Breast epithelium (tissue), 4 donors: ENCODE measurements around the gene ALG3. TPM values are rescaled to one million over a fixed set of nuclear protein-coding genes. Genes with fewer than 3 reads are reported as not detected.
A peak's percentile ranks its signal among the peaks of the same experiment; 100 is the strongest.

ENCODE experiments used
- DNase-seq, 2 donors: peaks; one replicate each; pipeline ENCODE4 v3.0.0-alpha.2; 2019; ENCODE audit warnings: low spot score in 2 of 2
- H3K27ac ChIP-seq, 2 donors: fragments of 200-600 bp; sonication (generic) in 1 of 2; one replicate each; pipeline ENCODE4 v1.5.1; 2016 to 2019; ENCODE audit warnings: mild to moderate bottlenecking in 1 of 2
- H3K27me3 ChIP-seq, 2 donors: fragments of 200-600 bp; sonication (generic) in 1 of 2; one replicate each; pipeline versions ENCODE4 v1.5.1 to v1.6.0; 2017 to 2019; ENCODE audit warnings: control low read depth in 1 of 2, mild to moderate bottlenecking in 1 of 2
- H3K36me3 ChIP-seq: fragments of 200-600 bp; one replicate; pipeline ENCODE4 v1.5.1; 2019
- H3K4me1 ChIP-seq, 2 donors: fragments of 200-600 bp; sonication (generic); one replicate each; pipeline ENCODE4 v1.5.1; 2016 to 2019; ENCODE audit warnings: control low read depth in 1 of 2
- H3K4me3 ChIP-seq, 3 donors: fragments of 200-600 bp; sonication (generic); 1 replicate in 2 of 3; 2 replicates in 1 of 3; pipeline ENCODE4 v1.5.1; 2016 to 2019; ENCODE audit warnings: mild to moderate bottlenecking in 3 of 3, moderate library complexity in 2 of 3
- H3K9me3 ChIP-seq, 2 donors: fragments of 200-600 bp; sonication (generic) in 1 of 2; one replicate each; pipeline ENCODE4 v1.5.1; 2016 to 2019; ENCODE audit warnings: control low read depth in 1 of 2
- CTCF ChIP-seq, 3 donors: fragments of 450-650 bp; IDR thresholded peaks; one replicate each; pipeline ENCODE4 v1.5.1; 2016 to 2017; ENCODE audit warnings: antibody characterized with exemption in 3 of 3, mild to moderate bottlenecking in 3 of 3, moderate library complexity in 3 of 3
- POLR2A ChIP-seq: fragments of 450-650 bp; IDR thresholded peaks from one replicate; pipeline ENCODE4 v1.6.1; 2016; ENCODE audit warnings: antibody characterized with exemption, mild to moderate bottlenecking, moderate library complexity
- POLR2AphosphoS5 ChIP-seq, 3 donors: sonication (generic); formaldehyde crosslinking; IDR thresholded peaks; one replicate each; pipeline ENCODE4 v1.6.1; 2017; ENCODE audit warnings: antibody characterized with exemption in 3 of 3
- intact Hi-C: fragments of 100-400 bp; cut with DNase I; formaldehyde crosslinking; loops from one replicate; pipeline ENCODE4 v1.15.1; 2023; ENCODE audit warnings: low total_unique reads
- total RNA-seq, 3 donors: library from RNA; depleted of rRNA; stranded (reverse); fragments of >200 nt; gene quantifications; one replicate each; pipeline ENCODE4 v1.1.0, GENCODE V29; 2016

ALG3 gene
- total RNA-seq, 3 donors from 2014 or later, result 36.4 to 46.5 (median 42.6) TPM

- no peak for DNase-seq
- intact Hi-C loops, result no loop called here
- Histone ChIP-seq H3K4me3 (no peak overlapping the region), H3K4me1 (peaks cover 0 to 3% of the 10 kb centered on the region in 2 donors), H3K9me3 (no peaks in the 10 kb centered on the region), H3K27me3 (peaks cover 3 to 27% of the 10 kb centered on the region in 2 donors), H3K27ac (no peak overlapping the region), H3K36me3 (no peaks in the 10 kb centered on the region)
- TF ChIP-seq CTCF (IDR thresholded peaks at IDR 0.05) (no peak), POLR2AphosphoS5 (IDR thresholded peaks at IDR 0.05) (no peak), POLR2A (no peak)
Observed at GRCh38 chr3:184235381-184236032, 13.3 kb downstream of the ALG3 start.

DNA sequence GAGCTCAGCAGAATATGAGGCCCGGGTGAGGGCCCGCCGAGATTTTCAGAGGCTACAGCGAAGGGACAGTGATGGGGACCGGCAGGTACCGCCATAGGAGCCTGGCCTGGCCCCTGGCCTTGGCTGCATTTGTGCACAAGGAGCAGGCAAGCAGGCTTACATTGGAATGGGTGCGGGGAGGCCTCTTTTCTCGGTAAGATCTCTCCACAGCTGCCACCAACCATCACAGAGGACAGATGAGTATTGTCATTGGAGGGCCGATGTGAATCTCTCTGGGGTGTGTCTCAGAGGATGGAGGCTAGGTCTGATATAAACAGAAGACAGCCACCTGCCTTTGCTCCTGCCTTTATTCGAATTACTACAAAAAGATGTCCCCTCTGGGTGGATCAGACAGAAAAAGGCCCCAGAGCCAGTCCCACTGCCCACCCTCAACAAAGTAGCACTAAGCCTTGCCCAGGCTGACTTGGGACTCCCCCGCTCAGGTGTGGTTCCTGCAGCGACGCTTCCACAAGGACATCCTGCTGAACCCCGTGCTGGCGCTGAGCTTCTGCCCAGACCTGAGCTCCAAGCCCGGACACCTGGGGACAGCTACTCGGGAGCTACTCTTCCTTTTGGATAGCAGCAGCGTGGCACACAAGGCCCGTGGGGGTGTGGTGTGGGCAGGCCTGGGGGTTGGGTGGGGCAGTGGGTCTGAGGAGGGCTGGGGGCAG is 13.9 kb downstream of the ALG3 start:
- intact Hi-C loops, result loop anchor here (5.0 kb wide), 1 partner anchor 1952 kb away; no protein-coding TSS in a partner anchor
- H3K4me3 ChIP-seq, result no peak overlapping the region
- no peak for TF ChIP-seq POLR2AphosphoS5 (IDR thresholded peaks at IDR 0.05)
- TF ChIP-seq POLR2A, result no peak
- no peak for TF ChIP-seq CTCF (IDR thresholded peaks at IDR 0.05)
- H3K27ac ChIP-seq, result no peak overlapping the region
- no peaks in the 10 kb centered on the region for H3K36me3 ChIP-seq
- no peaks in the 10 kb centered on the region for H3K9me3 ChIP-seq
- H3K4me1 ChIP-seq, result peaks cover 2 to 5% of the 10 kb centered on the region in 2 donors
- no peak for DNase-seq
- H3K27me3 ChIP-seq, result peaks cover 9 to 34% of the 10 kb centered on the region in 2 donors

- intact Hi-C loops, result loop anchor here (5.0 kb wide), 1 partner anchor 1953 kb away; no protein-coding TSS in a partner anchor
- no peak overlapping the region for H3K4me3 ChIP-seq
Observed at GRCh38 chr3:184234224-184234623, 14.5 kb downstream of the ALG3 start.

GRCh38 chr3:184233127-184233843 is 15.5 kb downstream of the ALG3 start:
- Histone ChIP-seq H3K4me1 (peaks cover 4 to 8% of the 10 kb centered on the region in 2 donors), H3K9me3 (no peaks in the 10 kb centered on the region), H3K27ac (no peak overlapping the region), H3K4me3 (no peak overlapping the region), H3K36me3 (no peaks in the 10 kb centered on the region), H3K27me3 (peaks cover 10 to 37% of the 10 kb centered on the region in 2 donors)
- intact Hi-C loops, result loop anchor here (5.0 kb wide), 1 partner anchor 1954 kb away; no protein-coding TSS in a partner anchor
- no peak for TF ChIP-seq POLR2A
- TF ChIP-seq CTCF (IDR thresholded peaks at IDR 0.05), result no peak
- no peak for TF ChIP-seq POLR2AphosphoS5 (IDR thresholded peaks at IDR 0.05)
- no peak for DNase-seq

More at GRCh38 chr3:184234224-184234623, 14.5 kb downstream of the ALG3 start:
- Histone ChIP-seq H3K27ac (no peak overlapping the region), H3K36me3 (no peaks in the 10 kb centered on the region), H3K27me3 (peaks cover 10 to 37% of the 10 kb centered on the region in 2 donors), H3K4me1 (peaks cover 4 to 8% of the 10 kb centered on the region in 2 donors), H3K9me3 (no peaks in the 10 kb centered on the region)
- DNase-seq, result peak; percentile 67 to 71
- TF ChIP-seq POLR2A, result no peak
- no peak for TF ChIP-seq POLR2AphosphoS5 (IDR thresholded peaks at IDR 0.05)
- TF ChIP-seq CTCF (IDR thresholded peaks at IDR 0.05), result no peak
